HG03460 (cell line): ENCODE results near the gene HDHD3.
A peak's percentile ranks its signal among the peaks of the same experiment; 100 is the strongest.
"Not testable (repeated sequence)": the region's sequence is repeated elsewhere in the genome, so short reads cannot be mapped to it uniquely, and the experiment has no call there.

Experiments used
- ATAC-seq: cut with Tn5 transposase; IDR thresholded peaks from one replicate; pipeline ENCODE4 v1.9.1; 2021; ENCODE audit not compliant: unreplicated experiment

The HDHD3 gene

GRCh38 chr9:113390192-113390960, 13.6 kb upstream of the HDHD3 start:
- ATAC-seq = no peak

- no peak for ATAC-seq
Measured at GRCh38 chr9:113389451-113389850, 12.7 kb upstream of the HDHD3 start.

GRCh38 chr9:113388833-113389232, 12.0 kb upstream of the HDHD3 start:
- ATAC-seq = no peak

GRCh38 chr9:113387560-113388230, 10.9 kb upstream of the HDHD3 start:
- ATAC-seq = no peak

GRCh38 chr9:113386571-113387393, 10.0 kb upstream of the HDHD3 start:
- ATAC-seq = no peak

GRCh38 chr9:113381909-113382411, 5.2 kb upstream of the HDHD3 start:
- no peak for ATAC-seq

- ATAC-seq = not testable (repeated sequence)
Measured at GRCh38 chr9:113381441-113381840, 4.7 kb upstream of the HDHD3 start.

GRCh38 chr9:113380869-113381378, 4.1 kb upstream of the HDHD3 start:
- ATAC-seq = peak; percentile 68

GRCh38 chr9:113379829-113380210, 3.0 kb upstream of the HDHD3 start:
- ATAC-seq = not testable (repeated sequence)

GRCh38 chr9:113379094-113379828, 2.5 kb upstream of the HDHD3 start:
- ATAC-seq = not testable (repeated sequence)

GRCh38 chr9:113375057-113376023, 1.4 kb downstream of the HDHD3 start:
- ATAC-seq = no peak

GRCh38 chr9:113373676-113374392, 3.0 kb downstream of the HDHD3 start:
- no peak for ATAC-seq

GRCh38 chr9:113373256-113373655, 3.5 kb downstream of the HDHD3 start:
- ATAC-seq = no peak

GRCh38 chr9:113372059-113372458, 4.7 kb downstream of the HDHD3 start:
- no peak for ATAC-seq

- no peak for ATAC-seq
Measured at GRCh38 chr9:113370806-113371325, 5.9 kb downstream of the HDHD3 start.

- no peak for ATAC-seq
Measured at GRCh38 chr9:113369855-113370140, 7.0 kb downstream of the HDHD3 start.

- ATAC-seq = no peak
Measured at GRCh38 chr9:113368982-113369854, 7.6 kb downstream of the HDHD3 start.
